Common myeloid progenitor, CD34-positive (primary cell): ENCODE measurements around the gene MAB21L4.

Experiments
- CTCF ChIA-PET: fragments of 350-600 bp; sonication (Branson Sonifier 250); formaldehyde crosslinking; loops from one replicate; lab custom pipeline; 2021; ENCODE audit warnings: antibody characterized with exemption; lab: Charles Lee
- POLR2A ChIA-PET: fragments of 350-600 bp; sonication (Branson Sonifier 250); formaldehyde crosslinking; loops from one replicate; lab custom pipeline; 2021; ENCODE audit warnings: antibody characterized with exemption; lab: Charles Lee
- DNase-seq, 3 donors: peaks; one replicate each; pipeline versions ENCODE4 v3.0.0 to v3.0.0-alpha.2; 2013
- H3K27ac ChIP-seq, 2 experiments: 1 replicate in 1 of 2; 2 replicates in 1 of 2; pipeline ENCODE4 v1.7.0; 2013; ENCODE audit warnings: inconsistent platforms in 2 of 2, low read length in 2 of 2, mild to moderate bottlenecking in 2 of 2, low read depth in 1 of 2, moderate library complexity in 1 of 2; ENCODE audit not compliant: severe bottlenecking in 2 of 2, insufficient read depth in 1 of 2, poor library complexity in 1 of 2
- H3K27me3 ChIP-seq, 5 experiments: replicated peaks in 2 of 5; 1 replicate in 3 of 5; 2 replicates in 2 of 5; pipeline versions ENCODE4 v1.6.1 to v1.7.0; 2013; ENCODE audit warnings: low read length in 4 of 5, mild to moderate bottlenecking in 2 of 5, moderate library complexity in 2 of 5, inconsistent platforms in 1 of 5; ENCODE audit not compliant: insufficient read depth in 5 of 5, control insufficient read depth in 4 of 5
- H3K36me3 ChIP-seq, 4 experiments: 1 replicate in 2 of 4; 2 replicates in 2 of 4; pipeline versions ENCODE4 v1.6.1 to v1.7.0; 2013; ENCODE audit warnings: low read length in 3 of 4, control low read depth in 1 of 4, mild to moderate bottlenecking in 1 of 4; ENCODE audit not compliant: control insufficient read depth in 4 of 4, insufficient read depth in 4 of 4
- H3K4me1 ChIP-seq, 4 experiments: 1 replicate in 3 of 4; 2 replicates in 1 of 4; pipeline versions ENCODE4 v1.6.1 to v1.7.1; 2013; ENCODE audit warnings: low read length in 3 of 4, mild to moderate bottlenecking in 3 of 4, control low read depth in 1 of 4, inconsistent platforms in 1 of 4, moderate library complexity in 1 of 4; ENCODE audit not compliant: control insufficient read depth in 4 of 4, insufficient read depth in 4 of 4; ENCODE audit errors: control extremely low read depth in 1 of 4
- H3K4me3 ChIP-seq, 7 experiments: 1 replicate in 4 of 7; 2 replicates in 3 of 7; pipeline versions ENCODE4 v1.5.1 to v1.7.0; 2013; ENCODE audit warnings: mild to moderate bottlenecking in 7 of 7, low read length in 6 of 7, moderate library complexity in 6 of 7, inconsistent platforms in 2 of 7, low read depth in 2 of 7, control low read depth in 1 of 7; ENCODE audit not compliant: insufficient read depth in 4 of 7, control insufficient read depth in 1 of 7; ENCODE audit errors: extremely low read depth in 1 of 7
- H3K9me3 ChIP-seq, 5 experiments: 1 replicate in 4 of 5; 2 replicates in 1 of 5; pipeline versions ENCODE4 v1.6.1 to v1.7.1; 2013; ENCODE audit warnings: low read length in 4 of 5, mild to moderate bottlenecking in 2 of 5, inconsistent platforms in 1 of 5, low read depth in 1 of 5, moderate library complexity in 1 of 5; ENCODE audit not compliant: control insufficient read depth in 4 of 5, insufficient read depth in 2 of 5; ENCODE audit errors: control extremely low read depth in 1 of 5
- WGBS: methylation state at CpG from one replicate; pipeline ENCODE4 v1.1.5; 2013; ENCODE audit not compliant: insufficient coverage; 5-methylcytosine and 5-hydroxymethylcytosine counted together

MAB21L4 gene

GRCh38 chr2:240894836-240895558 is 959 bp downstream of the MAB21L4 start:
- WGBS: 94% methylated on average over 26 of the region's 28 CpGs
- CTCF ChIA-PET: no interaction called here
- no peaks in the 10 kb centered on the region for H3K9me3 ChIP-seq
- no peaks in the 10 kb centered on the region for H3K36me3 ChIP-seq
- no peak overlapping the region for H3K4me3 ChIP-seq
- DNase-seq: no peak
- POLR2A ChIA-PET: no interaction called here
- no peaks in the 10 kb centered on the region for H3K27me3 ChIP-seq
- peaks cover 0 to 3% (median 0%) of the 10 kb centered on the region in 4 experiments for H3K4me1 ChIP-seq
- no peak overlapping the region for H3K27ac ChIP-seq

- CTCF ChIA-PET: interaction anchor here (1.2 kb wide), 1 partner anchor 9 kb away, joined by 3 read pairs; no protein-coding TSS in a partner anchor
- no peak for DNase-seq
Observed at GRCh38 chr2:240894006-240894405, 1.9 kb downstream of the MAB21L4 start.

GRCh38 chr2:240893363-240893844 is 2.6 kb downstream of the MAB21L4 start:
- DNase-seq: peak in 2 of 3 donors; percentile 86 to 89
- H3K9me3 ChIP-seq: no peaks in the 10 kb centered on the region
- CTCF ChIA-PET: interaction anchor here (1.2 kb wide), 1 partner anchor 8 kb away, joined by 3 read pairs; no protein-coding TSS in a partner anchor
- WGBS: 42% methylated on average over 16 of the region's 17 CpGs
- no peaks in the 10 kb centered on the region for H3K27me3 ChIP-seq
- H3K4me1 ChIP-seq: peaks cover 0 to 3% (median 0%) of the 10 kb centered on the region in 4 experiments
- no peak overlapping the region for H3K27ac ChIP-seq
- no peak overlapping the region for H3K4me3 ChIP-seq
- POLR2A ChIA-PET: no interaction called here
- no peaks in the 10 kb centered on the region for H3K36me3 ChIP-seq

More at GRCh38 chr2:240894006-240894405, 1.9 kb downstream of the MAB21L4 start:
- Histone ChIP-seq H3K36me3 (no peaks in the 10 kb centered on the region), H3K4me1 (peaks cover 0 to 3% (median 0%) of the 10 kb centered on the region in 4 experiments), H3K9me3 (no peaks in the 10 kb centered on the region), H3K27me3 (no peaks in the 10 kb centered on the region), H3K4me3 (no peak overlapping the region), H3K27ac (no peak overlapping the region)
- 91% methylated on average over 9 of the region's 9 CpGs for WGBS
- POLR2A ChIA-PET: no interaction called here

- no peaks in the 10 kb centered on the region for H3K36me3 ChIP-seq
- WGBS: 96% methylated on average over 12 of the region's 12 CpGs
- ChIA-PET POLR2A (interaction anchor here (0.5 kb wide), 1 partner anchor 743 kb away, joined by 3 read pairs; no protein-coding TSS in a partner anchor), CTCF (interaction anchor here (0.9 to 1.1 kb wide), 2 partner anchors 12 to 21 kb away, joined by 3 read pairs; no protein-coding TSS in a partner anchor)
- H3K4me3 ChIP-seq: no peak overlapping the region
- H3K27me3 ChIP-seq: no peaks in the 10 kb centered on the region
- peaks cover 0 to 3% (median 0%) of the 10 kb centered on the region in 4 experiments for H3K4me1 ChIP-seq
- H3K9me3 ChIP-seq: no peaks in the 10 kb centered on the region
- no peak overlapping the region for H3K27ac ChIP-seq
- no peak for DNase-seq
Observed at GRCh38 chr2:240892925-240893324, 3.0 kb downstream of the MAB21L4 start.

GRCh38 chr2:240892356-240892755 is 3.6 kb downstream of the MAB21L4 start:
- no peaks in the 10 kb centered on the region for H3K36me3 ChIP-seq
- no peak overlapping the region for H3K4me3 ChIP-seq
- ChIA-PET CTCF (interaction anchor here (0.5 to 1.1 kb wide), 4 partner anchors 11 to 1592 kb away, joined by 3 read pairs; no protein-coding TSS in a partner anchor), POLR2A (interaction anchor here (0.5 kb wide), 1 partner anchor 744 kb away, joined by 3 read pairs; no protein-coding TSS in a partner anchor)
- whole genome bisulfite sequencing: 97% methylated on average over 7 of the region's 9 CpGs
- no peaks in the 10 kb centered on the region for H3K27me3 ChIP-seq
- H3K9me3 ChIP-seq: no peaks in the 10 kb centered on the region
- no peak for DNase-seq
- no peak overlapping the region for H3K27ac ChIP-seq
- H3K4me1 ChIP-seq: peaks cover 0 to 3% (median 0%) of the 10 kb centered on the region in 4 experiments

GRCh38 chr2:240891492-240892340 is 4.2 kb downstream of the MAB21L4 start:
- CTCF ChIA-PET: interaction anchor here (0.5 to 1.1 kb wide), 4 partner anchors 10 to 1591 kb away, joined by 3 read pairs; no protein-coding TSS in a partner anchor
- H3K27me3 ChIP-seq: no peaks in the 10 kb centered on the region

More at GRCh38 chr2:240891492-240892340, 4.2 kb downstream of the MAB21L4 start:
- no peaks in the 10 kb centered on the region for H3K9me3 ChIP-seq
- no peaks in the 10 kb centered on the region for H3K36me3 ChIP-seq
- POLR2A ChIA-PET: no interaction called here
- no peak overlapping the region for H3K27ac ChIP-seq
- no peak overlapping the region for H3K4me3 ChIP-seq
- DNase-seq: no peak
- H3K4me1 ChIP-seq: peaks cover 0 to 3% (median 0%) of the 10 kb centered on the region in 4 experiments
- 92% methylated on average over 16 of the region's 20 CpGs for WGBS
